ENCODE measurements around the gene GNRHR. TPM values are rescaled to one million over a fixed set of nuclear protein-coding genes. Genes with fewer than 3 reads are reported as not detected.

Gene GNRHR
- total RNA-seq, 2 experiments from 2014 or later: not detected

GRCh38 chr4:67725132-67725531, 29.1 kb downstream of the GNRHR start:
- no peaks in the 10 kb centered on the region for H3K27me3 Mint-ChIP-seq
- intact Hi-C loops (cut with micrococcal nuclease): no loop called here
- ChIA-PET POLR2A (no interaction called here), CTCF (interaction anchor here (1.4 kb wide), 1 partner anchor 22 kb away, joined by 5 read pairs; no protein-coding TSS in a partner anchor)
- no peak for DNase-seq
- peaks cover 23% of the 10 kb centered on the region for H3K36me3 Mint-ChIP-seq
- peaks cover 10% of the 10 kb centered on the region for H3K4me1 Mint-ChIP-seq (ENCODE audit: low read depth)
- no peak overlapping the region for H3K27ac Mint-ChIP-seq
- peaks cover 5% of the 10 kb centered on the region for H3K9me3 Mint-ChIP-seq
- H3K4me3 Mint-ChIP-seq: no peak overlapping the region

- DNase-seq: no peak
- H3K27me3 Mint-ChIP-seq: no peaks in the 10 kb centered on the region
- no peak overlapping the region for H3K4me3 Mint-ChIP-seq
- no peak overlapping the region for H3K27ac Mint-ChIP-seq
- intact Hi-C loops (cut with micrococcal nuclease): no loop called here
- peaks cover 15% of the 10 kb centered on the region for H3K36me3 Mint-ChIP-seq
- ChIA-PET CTCF (no interaction called here), POLR2A (interaction anchor here (0.7 kb wide), 1 partner anchor 10 kb away, joined by 3 read pairs; no protein-coding TSS in a partner anchor)
- peaks cover 5% of the 10 kb centered on the region for H3K9me3 Mint-ChIP-seq
- peaks cover 10% of the 10 kb centered on the region for H3K4me1 Mint-ChIP-seq (ENCODE audit: low read depth)
Measured at GRCh38 chr4:67723949-67724348, 30.2 kb downstream of the GNRHR start.

DNA sequence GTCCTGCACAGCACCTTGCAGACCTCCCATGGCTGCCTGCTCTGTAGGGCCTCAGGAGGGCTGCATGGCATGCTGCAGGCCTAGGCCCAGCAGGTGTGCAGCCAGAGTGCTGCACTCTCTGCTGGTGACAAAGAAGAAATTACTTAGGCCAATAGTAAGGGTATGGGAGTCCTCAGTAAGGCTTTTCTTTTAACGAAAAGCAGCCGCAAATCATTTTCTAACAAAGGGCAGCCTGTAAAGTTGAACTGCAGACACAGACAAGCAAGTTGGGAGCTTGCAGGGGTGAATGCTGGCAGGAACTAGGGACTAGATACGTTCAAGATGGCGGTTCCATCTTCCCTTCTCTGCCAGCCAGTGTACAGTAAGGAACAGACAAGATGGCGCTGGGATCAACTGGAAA, 30.8 kb downstream of the GNRHR start:
- Mint-ChIP-seq H3K27ac (no peak overlapping the region), H3K9me3 (peaks cover 5% of the 10 kb centered on the region), H3K36me3 (peaks cover 12% of the 10 kb centered on the region), H3K27me3 (no peaks in the 10 kb centered on the region), H3K4me3 (no peak overlapping the region), H3K4me1 (ENCODE audit: low read depth) (peaks cover 10% of the 10 kb centered on the region)
- intact Hi-C loops (cut with micrococcal nuclease): no loop called here
- POLR2A ChIA-PET: interaction anchor here (0.7 kb wide), 1 partner anchor 9 kb away, joined by 3 read pairs; no protein-coding TSS in a partner anchor
- CTCF ChIA-PET: no interaction called here
- DNase-seq: no peak

- Mint-ChIP-seq H3K4me1 (ENCODE audit: low read depth) (peaks cover 5% of the 10 kb centered on the region), H3K9me3 (no peaks in the 10 kb centered on the region), H3K4me3 (no peak overlapping the region), H3K36me3 (peaks cover 16% of the 10 kb centered on the region), H3K27me3 (no peaks in the 10 kb centered on the region), H3K27ac (no peak overlapping the region)
- ChIA-PET POLR2A (no interaction called here), CTCF (interaction anchor here (1.9 kb wide), 1 partner anchor 25 kb away, joined by 6 read pairs; no protein-coding TSS in a partner anchor)
- no peak for DNase-seq
- intact Hi-C loops (cut with micrococcal nuclease): no loop called here
Measured at GRCh38 chr4:67721770-67722597, 32.2 kb downstream of the GNRHR start.

DNA sequence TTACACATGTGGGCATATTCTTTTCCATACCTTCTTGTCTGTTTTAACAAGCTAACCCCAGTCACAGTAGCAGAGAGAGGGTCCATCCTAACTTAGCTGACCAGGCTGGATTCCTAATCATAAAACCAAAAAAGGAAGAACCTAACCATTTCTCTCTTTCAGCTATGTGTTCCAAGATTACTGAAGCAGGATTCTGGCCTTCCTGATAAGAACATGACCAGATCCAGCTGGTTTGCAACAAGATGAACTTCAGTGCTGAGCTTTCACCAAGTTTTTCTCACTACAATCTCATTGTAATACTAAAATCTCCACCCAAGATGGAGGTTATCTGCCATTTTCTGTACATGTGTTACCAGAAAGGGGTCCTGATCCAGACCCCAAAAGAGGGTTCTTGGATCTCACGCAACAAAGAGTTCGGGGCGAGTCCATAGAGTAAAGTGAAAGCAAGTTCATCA, 32.8 kb downstream of the GNRHR start:
- Mint-ChIP-seq H3K9me3 (no peaks in the 10 kb centered on the region), H3K4me1 (ENCODE audit: low read depth) (no peaks in the 10 kb centered on the region), H3K27me3 (no peaks in the 10 kb centered on the region), H3K4me3 (no peak overlapping the region), H3K36me3 (peaks cover 20% of the 10 kb centered on the region), H3K27ac (no peak overlapping the region)
- CTCF ChIA-PET: interaction anchor here (1.9 kb wide), 1 partner anchor 25 kb away, joined by 6 read pairs; no protein-coding TSS in a partner anchor
- no peak for DNase-seq
- POLR2A ChIA-PET: no interaction called here
- intact Hi-C loops (cut with micrococcal nuclease): no loop called here

DNA sequence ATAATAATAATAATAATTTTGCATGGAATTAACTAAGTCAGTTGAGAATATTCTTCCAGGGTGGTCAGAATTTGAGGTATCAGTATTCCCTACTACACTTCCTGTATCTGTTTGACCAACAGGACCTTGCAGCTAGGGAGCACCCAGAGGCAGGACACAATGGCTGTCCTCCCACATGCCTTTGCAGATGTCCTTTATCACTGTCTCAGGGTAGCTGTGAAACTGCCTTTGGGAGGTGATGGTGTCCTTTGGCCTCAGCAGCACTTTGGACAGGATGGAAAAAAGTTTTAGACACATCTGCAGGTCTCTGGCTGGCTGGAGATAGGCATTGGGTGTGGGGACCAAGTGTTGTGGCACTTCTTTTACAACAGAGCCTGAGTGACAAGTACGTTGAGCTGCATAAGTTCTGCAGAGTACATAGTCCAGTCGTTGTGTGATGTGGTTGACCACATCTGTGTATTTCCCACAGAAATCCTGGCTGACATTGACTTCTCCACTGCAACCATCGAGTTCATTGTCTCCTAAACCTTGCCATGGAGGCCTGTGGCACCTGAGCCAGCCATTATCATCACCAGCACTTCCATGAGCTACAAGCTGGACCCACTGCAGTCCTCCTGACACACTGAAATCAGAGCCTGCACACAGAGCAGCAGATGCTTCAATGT, 34.1 kb downstream of the GNRHR start:
- no peaks in the 10 kb centered on the region for H3K4me1 Mint-ChIP-seq (ENCODE audit: low read depth)
- ChIA-PET CTCF (interaction anchor here (1.9 kb wide), 1 partner anchor 26 kb away, joined by 6 read pairs; no protein-coding TSS in a partner anchor), POLR2A (no interaction called here)
- H3K4me3 Mint-ChIP-seq: no peak overlapping the region
- peaks cover 24% of the 10 kb centered on the region for H3K36me3 Mint-ChIP-seq
- no peaks in the 10 kb centered on the region for H3K27me3 Mint-ChIP-seq
- DNase-seq: no peak
- no peaks in the 10 kb centered on the region for H3K9me3 Mint-ChIP-seq
- no peak overlapping the region for H3K27ac Mint-ChIP-seq
- intact Hi-C loops (cut with micrococcal nuclease): no loop called here

- H3K27me3 Mint-ChIP-seq: no peaks in the 10 kb centered on the region
- ChIA-PET CTCF (no interaction called here), POLR2A (no interaction called here)
- intact Hi-C loops (cut with micrococcal nuclease): no loop called here
- H3K9me3 Mint-ChIP-seq: no peaks in the 10 kb centered on the region
- H3K4me1 Mint-ChIP-seq (ENCODE audit: low read depth): peaks cover 8% of the 10 kb centered on the region
- H3K27ac Mint-ChIP-seq: no peak overlapping the region
- DNase-seq: no peak
- H3K36me3 Mint-ChIP-seq: peaks cover 27% of the 10 kb centered on the region
- no peak overlapping the region for H3K4me3 Mint-ChIP-seq
Measured at GRCh38 chr4:67718848-67719247, 35.3 kb downstream of the GNRHR start.

- H3K27ac Mint-ChIP-seq: no peak overlapping the region
- intact Hi-C loops (cut with micrococcal nuclease): no loop called here
- CTCF ChIA-PET: interaction anchor here (0.6 to 1.3 kb wide), 3 partner anchors 17 to 29 kb away, joined by 3 read pairs; partner anchors contain the start of gene UBA6
Measured at GRCh38 chr4:67717586-67717985, 36.6 kb downstream of the GNRHR start.

GRCh38 chr4:67714955-67715354, 39.2 kb downstream of the GNRHR start:
- CTCF ChIA-PET: no interaction called here

More at GRCh38 chr4:67717586-67717985, 36.6 kb downstream of the GNRHR start:
- POLR2A ChIA-PET: interaction anchor here (2.4 kb wide), 1 partner anchor 16 kb away, joined by 4 read pairs; the partner anchor contains the start of gene UBA6
- DNase-seq: no peak
- Mint-ChIP-seq H3K36me3 (peaks cover 27% of the 10 kb centered on the region), H3K4me3 (no peak overlapping the region), H3K9me3 (no peaks in the 10 kb centered on the region), H3K27me3 (no peaks in the 10 kb centered on the region), H3K4me1 (ENCODE audit: low read depth) (peaks cover 16% of the 10 kb centered on the region)

GRCh38 chr4:67714248-67714583, 40.0 kb downstream of the GNRHR start:
- intact Hi-C loops (cut with micrococcal nuclease): no loop called here
- no peak overlapping the region for H3K4me3 Mint-ChIP-seq
- peaks cover 16% of the 10 kb centered on the region for H3K4me1 Mint-ChIP-seq (ENCODE audit: low read depth)
- no peaks in the 10 kb centered on the region for H3K27me3 Mint-ChIP-seq
- H3K27ac Mint-ChIP-seq: peak overlapping the region; percentile 52
- POLR2A ChIA-PET: interaction anchor here (0.7 to 0.8 kb wide), 2 partner anchors 9 to 150 kb away, joined by 3 to 5 read pairs; no protein-coding TSS in a partner anchor
- peak; percentile 50 for DNase-seq
- H3K9me3 Mint-ChIP-seq: no peaks in the 10 kb centered on the region
- CTCF ChIA-PET: no interaction called here
- H3K36me3 Mint-ChIP-seq: peaks cover 22% of the 10 kb centered on the region

More at GRCh38 chr4:67714955-67715354, 39.2 kb downstream of the GNRHR start:
- no peak overlapping the region for H3K4me3 Mint-ChIP-seq
- no peak overlapping the region for H3K27ac Mint-ChIP-seq
- H3K36me3 Mint-ChIP-seq: peaks cover 16% of the 10 kb centered on the region
- no peaks in the 10 kb centered on the region for H3K27me3 Mint-ChIP-seq
- intact Hi-C loops (cut with micrococcal nuclease): no loop called here
- H3K4me1 Mint-ChIP-seq (ENCODE audit: low read depth): peaks cover 16% of the 10 kb centered on the region
- DNase-seq: no peak
- no peaks in the 10 kb centered on the region for H3K9me3 Mint-ChIP-seq
- POLR2A ChIA-PET: no interaction called here

- no peaks in the 10 kb centered on the region for H3K9me3 Mint-ChIP-seq
- no peak for DNase-seq
- POLR2A ChIA-PET: interaction anchor here (0.7 to 0.8 kb wide), 2 partner anchors 10 to 150 kb away, joined by 3 to 5 read pairs; no protein-coding TSS in a partner anchor
- H3K4me3 Mint-ChIP-seq: no peak overlapping the region
- H3K36me3 Mint-ChIP-seq: peaks cover 22% of the 10 kb centered on the region
- H3K27me3 Mint-ChIP-seq: no peaks in the 10 kb centered on the region
- H3K27ac Mint-ChIP-seq: peak overlapping the region; percentile 52
- H3K4me1 Mint-ChIP-seq (ENCODE audit: low read depth): peaks cover 16% of the 10 kb centered on the region
- CTCF ChIA-PET: interaction anchor here (1.6 kb wide), 1 partner anchor 33 kb away, joined by 4 read pairs; no protein-coding TSS in a partner anchor
- intact Hi-C loops (cut with micrococcal nuclease): no loop called here
Measured at GRCh38 chr4:67713529-67714247, 40.5 kb downstream of the GNRHR start.
